Transverse colon (tissue), 4 donors: Measurements from ENCODE around the gene DMRTA2.

Source experiments
- POLR2A ChIP-seq: fragments of 450-650 bp; IDR thresholded peaks from one replicate; pipeline ENCODE4 v1.6.1; 2016; ENCODE audit warnings: antibody characterized with exemption, mild to moderate bottlenecking, moderate library complexity
- POLR2AphosphoS5 ChIP-seq, 3 donors: sonication (generic); formaldehyde crosslinking; IDR thresholded peaks; one replicate each; pipeline ENCODE4 v1.6.1; 2016; ENCODE audit warnings: antibody characterized with exemption in 3 of 3
- TF ChIP-seq, protein P1 (sequence below), 5 experiments: fragments of 200-600 bp in 3 of 5; fragments of 450-650 bp in 2 of 5; sonication (generic) in 3 of 5; IDR thresholded peaks; 1 replicate in 2 of 5; 2 replicates in 3 of 5; pipeline ENCODE4 v1.5.1; 2016 to 2017; ENCODE audit warnings: antibody characterized with exemption in 5 of 5, inconsistent platforms in 3 of 5, mild to moderate bottlenecking in 2 of 5, moderate library complexity in 1 of 5

DNA sequence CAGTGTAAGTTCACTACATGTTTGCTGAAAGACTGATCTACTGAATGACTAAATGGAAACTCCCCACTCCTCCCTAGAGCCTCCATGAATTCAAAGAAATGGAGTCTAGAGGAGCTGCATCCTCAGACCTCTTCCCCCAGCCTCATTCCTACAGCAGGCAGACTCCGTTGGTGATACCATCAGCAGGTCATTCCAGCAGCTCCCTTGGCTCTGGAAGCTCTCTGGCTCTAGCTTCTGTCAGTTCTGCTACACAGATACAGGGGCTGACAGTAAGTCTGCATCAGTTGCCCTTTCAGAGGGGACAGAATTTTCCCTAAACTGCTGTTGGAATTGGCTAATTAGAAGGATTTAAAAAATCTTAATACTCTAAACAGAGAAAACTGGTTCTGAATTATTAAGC is 31.7 kb upstream of the DMRTA2 start:
- no peak for TF ChIP-seq POLR2A
- TF ChIP-seq, protein P1, sequence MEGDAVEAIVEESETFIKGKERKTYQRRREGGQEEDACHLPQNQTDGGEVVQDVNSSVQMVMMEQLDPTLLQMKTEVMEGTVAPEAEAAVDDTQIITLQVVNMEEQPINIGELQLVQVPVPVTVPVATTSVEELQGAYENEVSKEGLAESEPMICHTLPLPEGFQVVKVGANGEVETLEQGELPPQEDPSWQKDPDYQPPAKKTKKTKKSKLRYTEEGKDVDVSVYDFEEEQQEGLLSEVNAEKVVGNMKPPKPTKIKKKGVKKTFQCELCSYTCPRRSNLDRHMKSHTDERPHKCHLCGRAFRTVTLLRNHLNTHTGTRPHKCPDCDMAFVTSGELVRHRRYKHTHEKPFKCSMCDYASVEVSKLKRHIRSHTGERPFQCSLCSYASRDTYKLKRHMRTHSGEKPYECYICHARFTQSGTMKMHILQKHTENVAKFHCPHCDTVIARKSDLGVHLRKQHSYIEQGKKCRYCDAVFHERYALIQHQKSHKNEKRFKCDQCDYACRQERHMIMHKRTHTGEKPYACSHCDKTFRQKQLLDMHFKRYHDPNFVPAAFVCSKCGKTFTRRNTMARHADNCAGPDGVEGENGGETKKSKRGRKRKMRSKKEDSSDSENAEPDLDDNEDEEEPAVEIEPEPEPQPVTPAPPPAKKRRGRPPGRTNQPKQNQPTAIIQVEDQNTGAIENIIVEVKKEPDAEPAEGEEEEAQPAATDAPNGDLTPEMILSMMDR (IDR thresholded peaks at IDR 0.05) = no peak
- no peak for TF ChIP-seq POLR2AphosphoS5 (IDR thresholded peaks at IDR 0.05)
